Ovary (tissue), 3 donors: Measurements from ENCODE around the gene ARHGEF39.

Source experiments
- POLR2A ChIP-seq: fragments of 450-650 bp; IDR thresholded peaks from one replicate; pipeline ENCODE4 v1.6.1; 2017; ENCODE audit warnings: antibody characterized with exemption, mild to moderate bottlenecking, moderate library complexity
- TF ChIP-seq, protein P1 (sequence below), 3 donors: fragments of 450-650 bp in 2 of 3; fragments of 200-600 bp in 1 of 3; IDR thresholded peaks; one replicate each; pipeline versions ENCODE4 v1.5.1 to v1.8.0; 2016 to 2022; ENCODE audit warnings: antibody characterized with exemption in 3 of 3, mild to moderate bottlenecking in 1 of 3
- donor health status: DM: no; HTN: no; CAD: no.

DNA sequence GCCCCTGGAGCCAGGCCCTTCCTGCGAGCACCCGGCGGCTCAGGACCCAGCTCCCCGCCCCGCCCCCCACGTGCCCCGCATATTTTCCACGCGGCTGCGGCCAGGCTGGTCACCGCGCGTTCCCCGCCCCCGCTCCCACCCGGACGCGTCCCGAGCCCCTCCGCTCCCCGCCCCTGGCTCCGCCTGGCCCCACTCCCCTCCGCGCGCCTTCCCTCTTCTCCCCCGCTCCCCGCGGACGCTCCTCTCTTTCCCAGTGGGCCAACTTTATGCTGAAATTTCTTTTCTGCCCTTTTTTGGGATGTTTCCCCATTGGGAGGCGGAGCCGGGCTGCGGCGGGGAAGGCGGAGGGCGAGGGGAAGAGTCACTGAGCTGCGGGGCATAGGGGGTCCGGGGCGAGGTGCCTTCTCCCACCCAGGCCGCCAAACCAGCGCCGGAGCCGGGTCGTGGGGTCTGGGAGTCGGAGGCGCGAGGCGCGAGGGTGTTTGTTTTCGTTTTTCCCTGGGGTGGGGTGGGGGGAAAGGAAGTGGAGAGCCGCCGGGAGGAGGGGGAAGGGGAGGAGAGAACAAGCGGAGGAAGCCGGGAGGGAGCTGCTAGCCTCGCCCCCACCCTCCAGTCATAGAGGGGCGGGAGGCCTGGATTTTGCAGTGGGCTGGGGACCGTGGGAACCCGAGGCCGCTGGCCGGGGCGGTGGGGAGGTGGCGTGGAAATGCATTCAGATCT, 25.8 kb upstream of the ARHGEF39 start:
- peak; percentile 49 for TF ChIP-seq POLR2A
- TF ChIP-seq, protein P1, sequence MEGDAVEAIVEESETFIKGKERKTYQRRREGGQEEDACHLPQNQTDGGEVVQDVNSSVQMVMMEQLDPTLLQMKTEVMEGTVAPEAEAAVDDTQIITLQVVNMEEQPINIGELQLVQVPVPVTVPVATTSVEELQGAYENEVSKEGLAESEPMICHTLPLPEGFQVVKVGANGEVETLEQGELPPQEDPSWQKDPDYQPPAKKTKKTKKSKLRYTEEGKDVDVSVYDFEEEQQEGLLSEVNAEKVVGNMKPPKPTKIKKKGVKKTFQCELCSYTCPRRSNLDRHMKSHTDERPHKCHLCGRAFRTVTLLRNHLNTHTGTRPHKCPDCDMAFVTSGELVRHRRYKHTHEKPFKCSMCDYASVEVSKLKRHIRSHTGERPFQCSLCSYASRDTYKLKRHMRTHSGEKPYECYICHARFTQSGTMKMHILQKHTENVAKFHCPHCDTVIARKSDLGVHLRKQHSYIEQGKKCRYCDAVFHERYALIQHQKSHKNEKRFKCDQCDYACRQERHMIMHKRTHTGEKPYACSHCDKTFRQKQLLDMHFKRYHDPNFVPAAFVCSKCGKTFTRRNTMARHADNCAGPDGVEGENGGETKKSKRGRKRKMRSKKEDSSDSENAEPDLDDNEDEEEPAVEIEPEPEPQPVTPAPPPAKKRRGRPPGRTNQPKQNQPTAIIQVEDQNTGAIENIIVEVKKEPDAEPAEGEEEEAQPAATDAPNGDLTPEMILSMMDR (IDR thresholded peaks at IDR 0.05) = no peak
